Ovary (tissue), 3 donors: ENCODE data around the gene ZCWPW1.

Experiments used
- CTCF ChIP-seq, 3 donors: fragments of 450-650 bp in 2 of 3; fragments of 200-600 bp in 1 of 3; IDR thresholded peaks; one replicate each; pipeline versions ENCODE4 v1.5.1 to v1.8.0; 2016 to 2022; ENCODE audit warnings: antibody characterized with exemption in 3 of 3, mild to moderate bottlenecking in 1 of 3
- EP300 ChIP-seq: sonication (generic); formaldehyde crosslinking; IDR thresholded peaks from one replicate; pipeline ENCODE4 v1.6.1; 2017; ENCODE audit warnings: antibody characterized with exemption
- POLR2A ChIP-seq: fragments of 450-650 bp; IDR thresholded peaks from one replicate; pipeline ENCODE4 v1.6.1; 2017; ENCODE audit warnings: antibody characterized with exemption, mild to moderate bottlenecking, moderate library complexity
- donor health status: DM: no; HTN: no; CAD: no.

DNA sequence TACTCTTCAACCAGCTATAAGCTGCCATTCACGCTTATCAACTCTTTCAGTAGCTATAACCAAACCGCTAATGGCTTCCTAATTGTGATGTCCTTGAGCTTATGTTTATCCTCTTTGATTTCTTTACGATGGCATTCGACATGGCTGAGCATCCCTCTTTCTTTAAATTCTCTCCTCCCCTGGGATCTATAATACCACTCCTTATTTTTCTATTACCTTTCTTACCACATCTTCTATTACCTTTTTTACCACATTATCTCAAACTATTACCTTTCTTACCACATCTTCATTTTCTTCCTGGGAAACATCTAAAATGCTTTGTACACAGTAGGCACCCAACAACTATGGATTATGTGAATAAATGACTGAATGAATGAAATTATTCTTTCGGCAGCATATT lies 13.1 kb downstream of the ZCWPW1 start:
- TF ChIP-seq CTCF (IDR thresholded peaks at IDR 0.05) (no peak), POLR2A (no peak), EP300 (no peak)
